Loucy (cell line): ENCODE measurements around the gene CCL25.

ENCODE experiments used
- CTCF ChIP-seq: fragments of 200-600 bp; sonication (generic); conservative IDR thresholded peaks from 2 replicates; pipeline ENCODE4 v1.5.1; 2014; ENCODE audit warnings: mild to moderate bottlenecking, antibody characterized with exemption, low read length
- EZH2phosphoT487 ChIP-seq: fragments of 200-600 bp; IDR thresholded peaks from 2 replicates; pipeline ENCODE4 v1.6.1; 2018; ENCODE audit warnings: antibody characterized with exemption, mild to moderate bottlenecking, moderate library complexity, borderline replicate concordance

DNA sequence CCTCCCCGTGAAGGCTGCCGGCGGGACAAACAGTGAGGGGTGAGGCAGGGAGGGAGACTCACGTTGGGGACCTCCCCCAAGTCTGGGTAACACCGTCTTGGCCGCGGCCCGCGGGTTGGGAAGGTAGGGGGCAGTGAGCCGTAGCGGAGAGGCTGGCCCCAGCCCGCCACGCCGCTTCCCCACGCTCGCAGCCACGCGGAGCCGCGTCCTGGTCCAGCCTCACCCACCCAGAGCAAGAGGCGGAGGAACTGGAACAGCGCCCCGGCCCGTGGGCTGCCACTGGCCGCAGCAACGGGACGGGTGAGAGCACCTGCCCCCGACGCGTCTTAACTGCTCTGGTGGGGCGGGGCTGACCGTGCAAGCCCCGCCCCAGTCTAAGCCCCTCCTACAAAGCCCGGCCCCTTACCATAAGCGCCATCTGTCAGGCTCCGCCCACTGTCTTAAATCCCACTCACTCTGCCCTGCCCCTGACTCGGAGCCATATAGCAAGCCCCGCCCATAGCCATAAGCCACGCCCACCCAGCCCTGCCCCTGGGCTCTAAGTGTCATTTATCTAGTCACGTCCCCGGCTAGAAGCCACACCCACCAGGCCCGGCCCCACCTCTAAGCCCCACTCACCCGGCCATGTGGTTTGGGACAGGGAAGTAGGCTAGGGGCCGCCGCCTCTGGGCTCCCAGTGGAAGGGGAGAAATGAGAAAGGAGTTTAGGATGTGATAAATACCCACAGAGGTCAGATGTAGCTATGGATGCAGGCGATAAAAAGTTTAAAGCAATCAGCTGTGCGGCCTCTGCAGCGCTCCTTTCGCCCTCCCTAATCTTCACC is 2.1 kb upstream of the CCL25 start:
- TF ChIP-seq CTCF (no peak), EZH2phosphoT487 (no peak)
